ENCODE measurements around the gene HRH1.

HRH1 gene

GRCh38 chr3:11116336-11117059 is 37.8 kb upstream of the HRH1 start:
- no peaks in the 10 kb centered on the region for H3K9me2 ChIP-seq (replicated peaks; ENCODE audit: insufficient read depth, low read length)
- no peak for DNase-seq

GRCh38 chr3:11117591-11117990 is 36.7 kb upstream of the HRH1 start:
- no peak overlapping the region for H3K27ac ChIP-seq (ENCODE audit: low read length)
- no peaks in the 10 kb centered on the region; the same call in 1 of the 2 replicates for H3K27me3 ChIP-seq (replicated peaks; ENCODE audit: insufficient read depth, low read length)
- H3F3A ChIP-seq (ENCODE audit: insufficient read depth, low read length), result no peaks in the 10 kb centered on the region
- H3K4me2 ChIP-seq (ENCODE audit: low read depth, low read length), result no peak overlapping the region
- H3K4me3 ChIP-seq (ENCODE audit: low read length), result no peak overlapping the region
- no peak overlapping the region for H3K9ac ChIP-seq (ENCODE audit: low read length)
- H3K79me2 ChIP-seq (ENCODE audit: low read length), result no peaks in the 10 kb centered on the region
- H3K9me2 ChIP-seq (replicated peaks; ENCODE audit: insufficient read depth, low read length), result no peaks in the 10 kb centered on the region
- TF ChIP-seq EZH2phosphoT487 (IDR thresholded peaks at IDR 0.05; ENCODE audit: low read length) (no peak), EZH2 (optimal IDR thresholded peaks at IDR 0.05; ENCODE audit: low read depth, low read length) (no peak)
- no peaks in the 10 kb centered on the region for H4K20me1 ChIP-seq (ENCODE audit: insufficient read depth, low read length)
- no peak for DNase-seq
- H2AFZ ChIP-seq (ENCODE audit: low read length), result no peak overlapping the region
- no peaks in the 10 kb centered on the region for H3K4me1 ChIP-seq (ENCODE audit: low read length)
- no peaks in the 10 kb centered on the region for H3K9me3 ChIP-seq (replicated peaks; ENCODE audit: insufficient read depth, low read length)
- H3K36me3 ChIP-seq (replicated peaks; ENCODE audit: insufficient read depth, low read length), result no peaks in the 10 kb centered on the region

More at GRCh38 chr3:11116336-11117059, 37.8 kb upstream of the HRH1 start:
- H4K20me1 ChIP-seq (ENCODE audit: insufficient read depth, low read length), result no peaks in the 10 kb centered on the region
- no peak overlapping the region for H2AFZ ChIP-seq (ENCODE audit: low read length)
- TF ChIP-seq EZH2 (optimal IDR thresholded peaks at IDR 0.05; ENCODE audit: low read depth, low read length) (no peak), CTCF (IDR thresholded peaks at IDR 0.05; ENCODE audit: low read length) (no peak), EZH2phosphoT487 (IDR thresholded peaks at IDR 0.05; ENCODE audit: low read length) (no peak)
- H3K4me1 ChIP-seq (ENCODE audit: low read length), result no peaks in the 10 kb centered on the region
- no peaks in the 10 kb centered on the region; the same call in 1 of the 2 replicates for H3K27me3 ChIP-seq (replicated peaks; ENCODE audit: insufficient read depth, low read length)
- H3K4me2 ChIP-seq (ENCODE audit: low read depth, low read length), result no peak overlapping the region
- no peak overlapping the region for H3K4me3 ChIP-seq (ENCODE audit: low read length)
- H3K79me2 ChIP-seq (ENCODE audit: low read length), result no peaks in the 10 kb centered on the region
- H3F3A ChIP-seq (ENCODE audit: insufficient read depth, low read length), result no peaks in the 10 kb centered on the region
- H3K27ac ChIP-seq (ENCODE audit: low read length), result no peak overlapping the region
- no peaks in the 10 kb centered on the region for H3K9me3 ChIP-seq (replicated peaks; ENCODE audit: insufficient read depth, low read length)
- H3K36me3 ChIP-seq (replicated peaks; ENCODE audit: insufficient read depth, low read length), result no peaks in the 10 kb centered on the region
- H3K9ac ChIP-seq (ENCODE audit: low read length), result no peak overlapping the region

DNA sequence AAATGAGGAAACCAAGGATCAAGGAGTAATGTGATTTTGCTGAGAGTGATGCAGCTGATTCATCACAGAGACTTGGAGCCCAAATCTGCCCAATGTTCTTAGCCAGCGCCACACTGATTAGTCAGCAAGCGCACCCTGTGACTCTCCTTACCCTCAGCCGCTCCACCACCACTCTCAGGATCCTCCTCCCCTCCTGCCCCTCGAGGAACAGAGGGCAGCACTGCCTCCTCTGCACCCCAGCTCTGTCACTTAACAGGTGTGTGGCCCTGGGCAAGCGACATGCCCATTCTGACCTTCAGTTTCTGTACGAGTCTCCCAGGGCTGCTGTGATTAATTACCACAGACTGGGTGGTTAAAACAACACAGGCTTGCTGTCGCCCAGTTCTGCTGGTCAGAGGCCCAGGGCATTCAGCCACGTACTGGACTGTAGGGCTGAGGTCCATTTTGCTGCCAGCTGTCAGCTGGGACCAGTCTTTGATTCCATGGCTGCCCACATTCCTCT is 36.1 kb upstream of the HRH1 start:
- H3F3A ChIP-seq (ENCODE audit: insufficient read depth, low read length), result no peaks in the 10 kb centered on the region
- no peaks in the 10 kb centered on the region; the same call in 1 of the 2 replicates for H3K27me3 ChIP-seq (replicated peaks; ENCODE audit: insufficient read depth, low read length)
- DNase-seq, result no peak
- H3K9me2 ChIP-seq (replicated peaks; ENCODE audit: insufficient read depth, low read length), result no peaks in the 10 kb centered on the region
- TF ChIP-seq EZH2 (optimal IDR thresholded peaks at IDR 0.05; ENCODE audit: low read depth, low read length) (no peak), CTCF (IDR thresholded peaks at IDR 0.05; ENCODE audit: low read length) (no peak), EZH2phosphoT487 (IDR thresholded peaks at IDR 0.05; ENCODE audit: low read length) (no peak)
- no peak overlapping the region for H2AFZ ChIP-seq (ENCODE audit: low read length)
- H4K20me1 ChIP-seq (ENCODE audit: insufficient read depth, low read length), result no peaks in the 10 kb centered on the region
- H3K4me3 ChIP-seq (ENCODE audit: low read length), result no peak overlapping the region
- H3K27ac ChIP-seq (ENCODE audit: low read length), result no peak overlapping the region
- H3K79me2 ChIP-seq (ENCODE audit: low read length), result no peaks in the 10 kb centered on the region
- H3K9me3 ChIP-seq (replicated peaks; ENCODE audit: insufficient read depth, low read length), result no peaks in the 10 kb centered on the region
- no peak overlapping the region for H3K9ac ChIP-seq (ENCODE audit: low read length)
- no peaks in the 10 kb centered on the region for H3K36me3 ChIP-seq (replicated peaks; ENCODE audit: insufficient read depth, low read length)
- H3K4me2 ChIP-seq (ENCODE audit: low read depth, low read length), result no peak overlapping the region
- no peaks in the 10 kb centered on the region for H3K4me1 ChIP-seq (ENCODE audit: low read length)

Measured in MM.1S (cell line).